Activated naive CD8-positive, alpha-beta T cell (primary cell): ENCODE measurements around the gene HNF1B.

ENCODE experiments used
- H3K27ac Mint-ChIP-seq: one replicate; pipeline ENCODE4 v1.8.0; 2021; ENCODE audit warnings: mixed read lengths
- H3K27me3 Mint-ChIP-seq: one replicate; pipeline ENCODE4 v1.8.0; 2021; ENCODE audit warnings: mixed read lengths
- H3K36me3 Mint-ChIP-seq: one replicate; pipeline ENCODE4 v1.8.0; 2021; ENCODE audit warnings: mixed read lengths
- H3K4me1 Mint-ChIP-seq: one replicate; pipeline ENCODE4 v1.8.0; 2021; ENCODE audit warnings: low read depth, mixed read lengths
- H3K4me3 Mint-ChIP-seq: one replicate; pipeline ENCODE4 v1.8.0; 2021; ENCODE audit warnings: mild to moderate bottlenecking, mixed read lengths
- H3K9me3 Mint-ChIP-seq: one replicate; pipeline ENCODE4 v1.8.0; 2021; ENCODE audit warnings: low read depth, mixed read lengths

The HNF1B gene

DNA sequence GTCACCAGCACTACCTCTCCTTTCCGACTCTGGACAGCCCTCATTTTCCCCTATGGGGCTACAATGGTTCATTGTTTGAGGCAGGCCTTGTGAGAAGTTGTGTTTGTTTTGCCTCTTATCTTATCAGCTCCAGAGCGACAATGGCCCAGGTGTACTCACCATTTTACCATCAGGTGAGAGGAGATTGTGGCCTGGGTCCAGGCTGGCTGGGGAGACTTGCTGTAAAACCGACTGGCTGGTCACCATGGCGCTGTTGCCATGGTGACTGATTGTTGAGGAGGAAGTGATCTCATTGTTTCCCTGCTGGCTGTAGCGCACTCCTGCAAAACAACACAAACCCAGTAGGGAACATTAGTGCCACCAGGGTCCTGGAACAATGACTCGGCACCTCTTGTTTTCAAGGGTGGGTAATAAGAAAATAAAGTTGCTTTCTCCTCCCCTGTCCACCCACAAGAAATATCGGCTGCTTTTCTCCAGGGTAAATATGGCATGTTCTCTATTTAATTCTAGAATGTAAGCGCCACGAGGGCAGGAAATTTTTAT is 34.4 kb downstream of the HNF1B start:
- H3K27me3 Mint-ChIP-seq, result peaks cover 10% of the 10 kb centered on the region
- H3K36me3 Mint-ChIP-seq, result no peaks in the 10 kb centered on the region
- no peak overlapping the region for H3K27ac Mint-ChIP-seq
- H3K4me3 Mint-ChIP-seq, result no peak overlapping the region
- H3K4me1 Mint-ChIP-seq, result no peaks in the 10 kb centered on the region
- H3K9me3 Mint-ChIP-seq, result no peaks in the 10 kb centered on the region

DNA sequence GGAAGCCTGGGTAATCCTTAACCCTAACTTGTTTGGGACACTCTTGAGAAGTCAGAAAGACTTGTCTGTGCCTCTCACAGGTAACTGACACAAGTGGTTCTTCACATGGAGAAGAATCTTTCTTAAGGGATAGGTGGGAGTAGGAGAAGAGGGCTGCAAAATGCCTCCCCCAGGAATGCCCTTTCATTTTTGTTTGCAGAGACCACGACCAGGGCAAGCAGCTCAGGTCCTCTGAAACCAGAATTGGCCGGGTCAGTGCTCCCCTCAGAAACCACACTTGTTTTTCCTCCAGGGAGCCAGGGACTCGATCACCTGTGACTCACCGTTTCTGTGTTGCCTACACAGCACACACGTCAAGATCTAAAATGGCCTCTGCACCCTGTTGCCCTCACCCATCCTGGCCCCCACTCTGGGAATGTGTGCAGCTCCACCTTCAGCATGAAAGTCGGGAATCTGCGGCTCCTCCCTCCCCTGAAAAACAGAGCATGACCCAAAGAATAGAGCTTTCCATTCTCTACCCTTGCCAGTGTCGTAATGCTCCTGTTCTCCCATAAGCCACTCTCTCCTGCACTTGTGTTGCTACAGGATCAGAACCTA is 36.1 kb downstream of the HNF1B start:
- Mint-ChIP-seq H3K4me1 (no peaks in the 10 kb centered on the region), H3K36me3 (no peaks in the 10 kb centered on the region), H3K27ac (no peak overlapping the region), H3K4me3 (no peak overlapping the region), H3K27me3 (peaks cover 13% of the 10 kb centered on the region), H3K9me3 (no peaks in the 10 kb centered on the region)

DNA sequence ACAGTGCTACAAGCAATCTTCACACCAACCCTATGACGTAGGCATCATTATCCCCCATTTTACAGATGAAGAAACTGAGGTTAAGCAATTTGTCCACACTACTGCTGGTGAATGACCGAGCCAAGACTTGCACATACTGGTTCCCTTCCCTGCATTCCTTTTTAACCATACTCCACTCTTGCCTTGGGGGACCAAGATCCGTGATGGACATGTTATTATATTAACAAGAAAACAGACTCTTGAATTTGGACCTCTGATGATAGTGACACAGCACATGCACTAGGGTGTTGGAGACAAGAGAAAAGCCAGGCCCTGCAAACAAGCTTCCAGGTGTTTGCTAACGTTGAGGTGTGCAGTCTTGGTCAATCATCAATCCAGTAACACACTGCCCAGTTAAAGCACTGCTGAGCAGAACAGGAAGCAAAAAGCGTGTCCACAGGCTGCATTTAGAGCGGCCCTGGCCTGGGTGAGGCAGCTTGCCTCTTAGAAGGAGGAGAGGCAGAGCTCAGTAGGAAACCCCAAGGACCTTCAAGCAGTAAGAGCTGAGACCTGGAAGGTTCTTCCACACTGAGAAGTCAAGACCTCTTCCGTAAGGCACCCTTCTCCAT is 36.7 kb downstream of the HNF1B start:
- Mint-ChIP-seq H3K4me3 (no peak overlapping the region), H3K27ac (no peak overlapping the region), H3K27me3 (peaks cover 15% of the 10 kb centered on the region), H3K9me3 (no peaks in the 10 kb centered on the region), H3K36me3 (no peaks in the 10 kb centered on the region), H3K4me1 (no peaks in the 10 kb centered on the region)

DNA sequence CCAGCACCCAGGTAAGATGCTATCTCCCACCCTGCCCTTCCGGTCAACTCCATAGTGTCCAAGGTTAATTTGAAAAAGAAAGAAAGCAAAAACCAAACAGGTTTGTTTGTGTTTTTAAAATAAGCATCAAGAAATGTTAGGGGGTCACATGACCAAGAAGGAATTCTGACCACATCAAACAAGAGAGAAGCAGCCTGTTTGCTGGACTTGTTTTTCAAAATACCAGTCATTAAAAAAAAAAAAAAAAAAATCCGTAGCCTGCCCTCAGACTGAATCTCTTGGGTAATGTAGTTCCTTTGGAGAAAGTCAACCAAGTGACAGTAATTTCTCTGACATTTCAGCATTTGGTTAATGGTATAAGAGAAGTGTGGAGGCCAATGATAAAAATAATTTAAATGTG is 38.4 kb downstream of the HNF1B start:
- Mint-ChIP-seq H3K9me3 (no peaks in the 10 kb centered on the region), H3K27me3 (peaks cover 13% of the 10 kb centered on the region), H3K4me1 (no peaks in the 10 kb centered on the region), H3K27ac (no peak overlapping the region), H3K36me3 (no peaks in the 10 kb centered on the region), H3K4me3 (no peak overlapping the region)

DNA sequence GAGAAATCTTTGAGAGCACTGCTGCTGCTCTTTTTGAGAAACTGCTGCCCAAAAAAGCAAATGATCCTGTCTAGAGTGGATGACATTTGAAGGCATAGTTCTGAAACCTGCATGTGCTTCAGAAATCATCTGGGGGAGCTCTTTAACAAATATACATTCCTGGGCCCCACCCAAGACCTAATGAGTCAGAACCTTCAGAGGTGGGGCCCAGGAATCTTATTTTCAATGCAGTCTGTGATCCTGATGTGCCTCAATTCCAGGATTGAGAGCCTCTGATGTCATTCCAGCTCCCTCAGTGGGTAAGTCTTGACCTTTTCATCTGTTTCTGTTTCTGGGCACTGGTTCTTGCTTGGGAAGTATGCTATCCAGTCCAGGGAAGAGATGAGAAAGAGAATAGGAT is 42.3 kb downstream of the HNF1B start:
- H3K4me1 Mint-ChIP-seq, result peaks cover 9% of the 10 kb centered on the region
- H3K27ac Mint-ChIP-seq, result no peak overlapping the region
- H3K27me3 Mint-ChIP-seq, result peaks cover 16% of the 10 kb centered on the region
- H3K4me3 Mint-ChIP-seq, result no peak overlapping the region
- no peaks in the 10 kb centered on the region for H3K9me3 Mint-ChIP-seq
- H3K36me3 Mint-ChIP-seq, result no peaks in the 10 kb centered on the region

DNA sequence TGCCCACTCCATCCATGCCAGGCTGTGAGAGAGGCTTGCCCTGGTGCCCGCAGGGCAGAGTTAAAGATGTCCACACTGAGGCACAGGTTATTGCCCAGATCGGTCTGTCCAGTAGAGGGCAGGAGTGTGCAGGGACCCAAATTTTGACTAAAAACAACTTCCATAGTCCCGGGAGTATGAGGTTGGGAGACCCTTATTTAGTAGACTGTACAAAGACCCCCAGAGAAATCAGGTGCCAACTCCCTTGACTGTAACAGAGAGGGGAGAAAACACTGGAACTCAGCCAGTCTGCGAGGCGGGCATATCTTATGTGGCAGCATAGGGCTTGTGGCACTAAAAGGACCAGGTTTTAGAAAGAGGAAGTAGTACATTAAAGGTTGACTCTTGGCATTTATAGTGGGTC is 43.4 kb downstream of the HNF1B start:
- H3K4me3 Mint-ChIP-seq, result no peak overlapping the region
- H3K4me1 Mint-ChIP-seq, result peaks cover 11% of the 10 kb centered on the region
- H3K9me3 Mint-ChIP-seq, result no peaks in the 10 kb centered on the region
- no peak overlapping the region for H3K27ac Mint-ChIP-seq
- H3K36me3 Mint-ChIP-seq, result no peaks in the 10 kb centered on the region
- peaks cover 16% of the 10 kb centered on the region for H3K27me3 Mint-ChIP-seq

DNA sequence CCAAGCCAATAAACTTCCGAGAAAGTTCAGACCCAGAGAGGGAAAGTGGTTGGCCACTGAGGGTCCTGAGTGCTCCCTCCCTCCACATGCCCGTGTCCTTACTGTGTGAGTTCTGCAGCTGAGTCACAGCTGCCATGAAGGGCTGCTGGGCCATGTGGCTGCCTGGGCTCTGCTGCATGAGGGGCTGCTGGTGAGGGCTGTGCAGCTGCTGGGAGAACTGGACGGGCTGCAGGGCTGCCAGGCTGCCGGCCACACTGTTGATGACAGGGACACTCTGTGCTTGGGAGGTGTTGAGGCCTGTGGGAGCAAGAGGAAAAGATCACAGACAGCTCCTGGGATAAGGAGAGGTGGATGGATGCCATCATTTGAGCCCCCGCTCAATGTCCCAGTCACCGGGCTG is 44.0 kb downstream of the HNF1B start:
- H3K27me3 Mint-ChIP-seq, result peaks cover 14% of the 10 kb centered on the region
- H3K9me3 Mint-ChIP-seq, result no peaks in the 10 kb centered on the region
- no peak overlapping the region for H3K4me3 Mint-ChIP-seq
- H3K4me1 Mint-ChIP-seq, result peaks cover 11% of the 10 kb centered on the region
- no peak overlapping the region for H3K27ac Mint-ChIP-seq
- no peaks in the 10 kb centered on the region for H3K36me3 Mint-ChIP-seq

DNA sequence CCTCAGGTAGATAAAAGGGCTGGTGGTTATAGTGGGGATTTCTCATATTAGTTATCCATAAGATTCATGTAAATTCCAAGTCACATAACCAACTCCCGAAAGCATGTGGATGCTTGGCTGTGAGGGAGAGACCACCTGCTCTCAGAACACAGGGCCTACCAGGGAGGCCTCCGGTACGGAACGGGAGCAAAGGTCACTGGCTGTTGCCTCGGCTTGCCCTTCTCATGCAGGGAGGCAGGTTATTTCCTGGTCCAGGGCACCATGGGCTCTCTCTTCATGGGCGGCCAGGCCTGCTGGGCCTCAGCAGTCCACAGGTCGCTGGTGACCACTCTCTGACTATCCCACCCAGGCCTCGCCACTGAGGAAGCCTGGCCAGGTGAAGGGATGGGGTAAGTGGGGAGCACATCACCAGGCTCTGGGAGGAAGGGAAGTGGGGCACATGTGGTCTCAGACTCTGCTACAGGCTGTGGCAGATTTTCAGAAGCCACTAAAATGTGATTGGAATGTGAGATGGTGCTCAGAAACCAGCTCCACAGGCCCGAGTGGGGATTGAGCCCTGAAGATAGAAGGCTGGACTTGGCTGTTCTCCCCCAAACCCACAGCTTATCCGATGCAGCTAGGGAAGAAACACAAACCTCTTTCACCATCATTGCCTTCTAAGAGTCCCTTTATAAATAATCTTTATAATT is 45.4 kb downstream of the HNF1B start:
- Mint-ChIP-seq H3K4me3 (no peak overlapping the region), H3K36me3 (no peaks in the 10 kb centered on the region), H3K27ac (no peak overlapping the region), H3K27me3 (peaks cover 8% of the 10 kb centered on the region), H3K4me1 (peaks cover 11% of the 10 kb centered on the region), H3K9me3 (no peaks in the 10 kb centered on the region)

DNA sequence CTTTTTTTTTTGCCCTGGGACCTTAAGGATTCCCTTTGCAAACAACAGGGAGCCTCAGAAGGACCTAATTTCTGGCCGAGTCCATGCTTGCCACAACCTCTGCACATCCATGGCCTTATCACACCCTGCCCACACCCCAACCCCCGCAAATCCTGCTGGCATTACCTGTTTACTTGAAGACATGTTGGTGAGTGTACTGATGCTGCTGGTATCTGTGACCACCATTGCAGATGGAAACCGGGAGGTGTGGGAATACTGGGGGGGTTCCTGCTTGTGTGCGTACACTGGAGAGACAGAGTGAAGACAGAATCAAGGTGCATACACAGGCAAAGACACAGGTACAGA is 46.0 kb downstream of the HNF1B start:
- H3K27ac Mint-ChIP-seq, result peak overlapping the region; percentile 34
- H3K4me3 Mint-ChIP-seq, result no peak overlapping the region
- no peaks in the 10 kb centered on the region for H3K9me3 Mint-ChIP-seq
- H3K36me3 Mint-ChIP-seq, result no peaks in the 10 kb centered on the region
- H3K4me1 Mint-ChIP-seq, result peaks cover 11% of the 10 kb centered on the region
- H3K27me3 Mint-ChIP-seq, result peaks cover 8% of the 10 kb centered on the region

DNA sequence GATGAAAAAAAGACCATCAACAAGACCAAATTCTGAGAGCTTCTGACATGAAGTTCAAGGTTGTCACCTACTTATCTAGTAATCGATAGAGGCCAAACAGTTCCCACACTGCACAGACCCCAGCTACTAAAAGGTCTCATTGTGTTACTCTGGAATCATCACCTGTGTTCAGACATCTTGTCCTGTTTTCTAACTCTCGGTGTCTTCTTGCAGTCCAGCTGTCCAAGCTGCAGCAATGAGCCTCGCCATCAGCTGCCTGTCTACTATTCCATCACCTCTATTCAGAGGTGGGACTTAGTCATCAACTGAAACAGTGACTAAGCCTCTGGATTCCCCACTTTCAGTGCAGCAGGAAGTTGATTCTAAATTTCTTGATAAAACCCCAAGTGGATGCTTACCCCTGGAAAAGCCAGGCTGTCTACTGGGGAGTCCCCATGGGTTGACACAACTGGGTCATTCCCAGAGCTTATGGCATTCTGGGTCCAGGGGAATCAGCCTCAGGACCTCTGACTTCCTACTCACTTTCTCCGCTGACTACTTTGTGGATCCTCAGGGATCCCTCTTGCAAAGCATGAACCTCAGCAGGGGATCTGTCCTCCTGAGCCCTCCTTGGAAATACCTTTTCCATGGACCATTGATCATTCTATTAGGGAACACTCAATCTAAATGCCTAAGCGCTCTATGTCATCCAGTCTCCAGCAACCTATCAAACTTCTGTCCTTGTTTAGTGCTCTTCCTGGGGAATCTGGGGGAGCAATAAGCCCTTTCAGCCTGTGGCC is 46.5 kb downstream of the HNF1B start:
- no peak overlapping the region for H3K27ac Mint-ChIP-seq
- no peaks in the 10 kb centered on the region for H3K36me3 Mint-ChIP-seq
- H3K27me3 Mint-ChIP-seq, result peaks cover 6% of the 10 kb centered on the region
- no peaks in the 10 kb centered on the region for H3K9me3 Mint-ChIP-seq
- peaks cover 11% of the 10 kb centered on the region for H3K4me1 Mint-ChIP-seq
- no peak overlapping the region for H3K4me3 Mint-ChIP-seq

DNA sequence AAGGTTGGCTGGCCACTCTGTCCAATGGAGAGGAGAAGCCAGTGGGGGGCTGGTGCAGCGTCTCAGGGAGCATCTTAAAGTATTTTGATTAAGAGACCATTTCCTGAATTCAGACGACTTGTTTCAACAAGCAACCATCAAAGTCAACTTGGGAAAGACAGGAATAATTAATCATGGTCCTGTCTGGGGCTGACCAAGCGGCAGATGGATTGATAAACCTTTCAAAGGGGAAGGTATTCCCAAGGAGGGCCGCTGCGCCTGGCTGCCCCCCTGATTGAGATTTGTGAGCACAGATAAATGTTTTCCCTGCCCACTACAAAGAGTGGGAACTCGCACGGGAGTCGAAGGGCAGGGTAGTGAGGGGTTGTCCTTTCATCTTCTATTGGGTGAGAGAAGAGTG is 47.5 kb downstream of the HNF1B start:
- Mint-ChIP-seq H3K27ac (no peak overlapping the region), H3K36me3 (no peaks in the 10 kb centered on the region), H3K27me3 (peaks cover 6% of the 10 kb centered on the region), H3K4me3 (no peak overlapping the region), H3K4me1 (peaks cover 11% of the 10 kb centered on the region), H3K9me3 (no peaks in the 10 kb centered on the region)

DNA sequence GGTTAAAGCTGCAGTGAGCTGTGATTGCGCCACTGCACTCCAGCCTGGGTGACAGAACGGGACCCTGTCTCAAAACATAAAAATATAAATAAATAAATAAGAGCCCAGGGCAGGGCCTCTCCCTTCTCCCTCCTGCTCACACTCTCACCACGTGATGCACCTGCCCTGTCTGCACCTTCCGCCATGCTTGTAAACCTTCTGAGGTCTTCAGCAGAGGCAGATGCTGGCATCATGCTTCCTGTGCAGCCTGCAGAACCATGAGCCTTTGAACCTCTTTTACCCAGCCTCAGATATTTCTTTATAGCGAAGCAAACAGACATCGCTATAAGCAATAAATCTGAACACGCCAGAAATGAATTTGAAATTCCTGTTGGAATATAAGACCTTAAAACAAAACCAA is 48.5 kb downstream of the HNF1B start:
- peaks cover 11% of the 10 kb centered on the region for H3K4me1 Mint-ChIP-seq
- H3K36me3 Mint-ChIP-seq, result no peaks in the 10 kb centered on the region
- no peak overlapping the region for H3K4me3 Mint-ChIP-seq
- H3K9me3 Mint-ChIP-seq, result no peaks in the 10 kb centered on the region
- H3K27me3 Mint-ChIP-seq, result peaks cover 6% of the 10 kb centered on the region
- no peak overlapping the region for H3K27ac Mint-ChIP-seq

DNA sequence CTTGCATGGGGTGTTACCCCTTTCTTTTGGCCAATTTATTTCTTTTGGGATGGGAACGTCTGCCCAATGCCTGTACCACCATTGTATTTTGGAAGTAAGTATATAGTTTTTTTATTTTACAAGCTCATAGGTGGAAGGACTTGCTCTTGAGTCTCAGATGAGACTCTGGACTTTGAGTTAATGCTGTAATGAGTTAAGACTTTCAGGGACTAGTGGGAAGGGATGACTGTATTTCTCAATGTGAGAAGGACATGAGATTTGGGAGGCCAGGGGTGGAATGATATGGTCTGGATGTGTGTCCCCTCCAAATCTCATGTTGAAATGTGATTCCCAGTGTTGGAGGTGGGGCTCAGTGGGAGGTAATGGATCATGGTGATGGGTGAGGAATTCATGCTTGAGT is 49.1 kb downstream of the HNF1B start:
- Mint-ChIP-seq H3K27me3 (peaks cover 6% of the 10 kb centered on the region), H3K36me3 (no peaks in the 10 kb centered on the region), H3K4me3 (no peak overlapping the region), H3K27ac (no peak overlapping the region), H3K9me3 (no peaks in the 10 kb centered on the region), H3K4me1 (peaks cover 11% of the 10 kb centered on the region)

DNA sequence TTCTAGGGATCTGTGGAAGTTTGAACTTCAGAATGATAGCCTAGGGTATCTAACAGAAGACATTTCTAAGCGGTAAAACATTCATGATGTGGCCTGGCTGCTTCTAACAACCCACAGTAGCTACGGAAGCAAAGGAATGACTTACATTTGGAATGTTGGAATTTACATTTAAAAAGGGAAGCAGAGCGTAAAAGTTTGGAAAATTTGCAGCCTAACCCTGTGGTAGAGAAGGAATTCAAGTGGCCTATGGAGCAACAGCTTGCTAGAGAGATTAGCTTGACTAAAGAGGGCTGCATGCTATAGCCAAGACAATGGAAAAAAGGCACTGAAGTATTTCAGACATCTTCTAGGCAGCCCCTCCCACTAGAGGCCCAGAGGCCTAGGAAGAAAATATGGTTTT is 50.1 kb downstream of the HNF1B start:
- Mint-ChIP-seq H3K36me3 (no peaks in the 10 kb centered on the region), H3K4me1 (peaks cover 11% of the 10 kb centered on the region), H3K27ac (no peak overlapping the region), H3K9me3 (no peaks in the 10 kb centered on the region), H3K4me3 (no peak overlapping the region), H3K27me3 (peaks cover 2% of the 10 kb centered on the region)

DNA sequence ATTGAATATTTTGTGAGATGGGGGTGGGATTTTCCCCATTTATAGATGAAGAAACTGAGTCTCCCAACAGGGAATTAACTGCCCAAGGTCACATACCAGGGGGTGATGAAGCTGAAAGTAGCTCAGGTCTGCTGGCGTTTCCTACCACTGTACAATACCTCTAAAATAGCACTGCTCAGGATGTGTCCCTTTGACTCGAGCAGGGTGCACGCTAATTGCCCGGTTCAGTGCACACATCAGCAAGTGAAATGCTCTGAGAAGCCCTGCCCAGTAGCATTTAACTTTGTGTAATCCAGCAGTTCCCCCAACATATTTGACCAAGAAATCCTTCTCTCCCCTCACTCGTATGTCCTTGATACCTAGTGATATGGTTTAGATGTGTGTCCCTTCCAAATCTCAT is 51.5 kb downstream of the HNF1B start:
- Mint-ChIP-seq H3K9me3 (no peaks in the 10 kb centered on the region), H3K4me1 (peaks cover 8% of the 10 kb centered on the region), H3K36me3 (no peaks in the 10 kb centered on the region), H3K4me3 (no peak overlapping the region), H3K27me3 (no peaks in the 10 kb centered on the region), H3K27ac (no peak overlapping the region)
